NOMO-1 treated with dmso at 0.1 percent for 144 hours (cell line): ENCODE measurements around the gene MXRA8.
"Not testable (repeated sequence)": the region's sequence is repeated elsewhere in the genome, so short reads cannot be mapped to it uniquely, and the experiment has no call there.

Experiments
- DNase-seq: peaks from one replicate; lab custom pipeline; 2025; ENCODE audit not compliant: unreplicated experiment; lab: John Stamatoyannopoulos, UW

Gene MXRA8

DNA sequence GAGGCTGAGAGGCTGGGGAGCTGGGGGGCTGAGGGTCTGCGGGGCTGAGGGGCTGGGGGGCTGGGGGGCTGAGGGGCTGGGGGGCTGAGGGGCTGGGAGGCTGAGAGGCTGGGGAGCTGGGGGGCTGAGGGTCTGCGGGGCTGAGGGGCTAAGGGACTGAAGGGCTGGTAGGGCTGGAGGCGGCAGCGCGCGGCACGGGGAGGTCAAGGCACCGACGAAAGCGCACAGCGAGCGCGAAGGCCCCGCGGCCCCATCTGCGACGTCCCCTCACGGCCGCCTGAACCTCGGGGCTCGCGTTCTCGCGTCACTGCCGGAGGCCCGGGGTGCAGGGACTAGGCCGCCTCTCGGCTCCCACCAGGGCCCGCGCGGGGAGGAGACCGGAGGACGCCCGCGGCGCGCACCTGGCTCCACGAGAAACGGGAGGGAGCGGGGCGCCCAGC, 34.3 kb downstream of the MXRA8 start:
- no peak for DNase-seq

DNA sequence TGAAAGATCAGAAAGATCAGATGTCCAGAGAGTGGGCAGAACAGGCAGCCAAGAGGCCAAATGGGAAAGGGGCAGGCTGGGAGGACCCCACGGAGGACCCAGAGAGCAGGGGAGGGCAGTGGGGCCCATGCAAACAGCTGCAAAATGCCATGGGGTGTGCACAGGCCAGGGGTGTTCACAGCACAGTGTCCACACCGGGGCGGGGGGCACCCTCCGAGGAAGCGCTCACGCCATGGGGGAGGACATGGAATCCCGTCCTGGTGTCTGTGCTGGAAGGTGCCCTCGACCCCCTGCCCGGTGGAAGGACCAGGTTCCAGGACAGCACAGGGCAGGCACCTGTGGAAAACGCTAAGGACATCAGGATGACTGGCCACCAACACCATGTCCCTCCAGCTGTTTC, 35.4 kb downstream of the MXRA8 start:
- no peak for DNase-seq

DNA sequence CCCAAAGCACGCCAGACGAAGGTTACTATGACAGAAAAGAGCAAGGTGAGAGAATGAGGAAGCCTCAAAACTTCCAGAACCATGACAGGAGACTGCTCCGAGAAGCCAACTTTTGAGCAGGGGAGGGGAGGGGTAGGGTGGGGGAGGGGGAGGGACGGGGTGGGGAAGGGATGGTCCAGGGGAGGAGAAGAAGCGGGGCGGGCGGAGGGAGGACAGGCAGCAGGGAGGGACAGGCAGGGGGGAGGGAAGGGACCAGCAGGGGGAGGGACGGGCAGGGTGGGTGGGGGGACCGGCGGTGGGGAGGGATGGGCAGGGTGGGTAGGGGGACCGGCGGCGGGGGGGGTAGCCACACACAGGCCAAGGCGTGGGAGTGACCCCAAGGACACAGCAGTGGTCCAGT, 35.9 kb downstream of the MXRA8 start:
- no peak for DNase-seq

DNA sequence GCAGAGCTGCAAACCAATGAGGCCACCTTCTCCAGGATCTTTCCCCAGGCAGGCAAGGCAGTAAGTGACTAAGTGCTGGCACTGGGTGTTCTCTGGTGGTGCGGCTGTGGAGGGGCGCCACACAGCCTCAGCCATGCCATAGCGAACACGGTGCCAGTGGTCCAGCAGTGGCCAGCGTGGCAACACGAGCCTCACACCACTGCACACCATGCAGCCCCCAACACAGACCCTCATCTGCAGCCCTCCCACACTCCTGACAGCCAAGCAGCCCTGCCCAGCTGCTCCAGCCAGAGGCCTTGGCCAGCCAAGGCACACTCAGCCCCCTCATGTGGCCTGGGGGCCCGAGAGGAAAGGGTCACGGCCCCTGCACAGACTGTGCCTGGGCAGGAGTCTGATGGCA, 36.9 kb downstream of the MXRA8 start:
- DNase-seq = no peak

DNA sequence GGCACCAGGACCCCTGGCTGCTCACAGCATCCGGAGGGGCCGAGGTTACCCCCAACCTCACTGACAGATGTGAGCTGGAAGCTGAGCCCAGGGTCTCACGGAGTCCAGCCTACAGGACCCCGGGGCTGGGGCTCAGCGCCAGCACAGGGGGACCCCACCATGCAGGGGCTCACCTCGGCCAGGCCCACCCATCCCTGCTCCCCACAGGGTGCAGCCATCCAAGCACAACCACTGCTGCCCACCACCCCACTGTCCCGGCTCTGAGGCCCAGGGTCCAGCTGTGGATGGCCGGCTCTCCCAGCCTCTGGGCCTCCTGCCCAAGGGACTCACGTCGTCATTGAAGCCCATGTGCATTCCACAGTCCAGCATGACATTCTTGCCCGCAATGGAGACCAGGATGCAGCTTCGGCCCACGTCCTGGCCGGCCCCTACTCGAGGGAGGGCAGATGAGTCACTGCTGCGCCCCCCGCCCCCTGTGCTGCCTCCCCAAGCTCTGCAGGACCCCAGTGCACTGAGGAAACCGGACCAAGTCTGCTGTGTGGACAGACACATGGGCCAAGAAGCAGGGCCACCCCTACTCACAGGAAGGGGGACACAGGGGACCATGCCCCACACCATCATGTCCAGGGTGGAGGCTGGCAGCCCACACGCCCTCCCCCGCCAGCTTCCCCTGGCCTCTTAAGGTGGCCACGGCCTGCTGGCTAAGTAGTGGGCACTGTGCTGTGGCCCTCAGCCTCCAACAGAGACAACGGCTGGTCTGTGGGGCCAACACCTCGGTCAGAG, 37.5 kb downstream of the MXRA8 start:
- DNase-seq = no peak

DNA sequence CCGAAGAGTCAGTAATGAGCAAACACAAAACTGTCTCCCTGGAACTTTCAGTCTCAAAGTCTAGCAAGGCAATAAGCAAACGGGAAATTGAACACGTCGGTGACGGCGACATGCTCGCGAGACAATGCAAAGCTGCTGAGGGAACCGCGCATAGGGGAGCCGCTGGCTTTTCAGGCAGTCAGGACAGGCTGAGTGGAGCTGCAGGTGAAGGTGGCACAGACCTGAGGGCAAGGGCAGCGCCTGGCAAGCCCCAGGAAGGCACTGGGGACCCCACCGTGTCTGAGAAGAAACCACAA, 38.8 kb downstream of the MXRA8 start:
- DNase-seq = no peak

DNA sequence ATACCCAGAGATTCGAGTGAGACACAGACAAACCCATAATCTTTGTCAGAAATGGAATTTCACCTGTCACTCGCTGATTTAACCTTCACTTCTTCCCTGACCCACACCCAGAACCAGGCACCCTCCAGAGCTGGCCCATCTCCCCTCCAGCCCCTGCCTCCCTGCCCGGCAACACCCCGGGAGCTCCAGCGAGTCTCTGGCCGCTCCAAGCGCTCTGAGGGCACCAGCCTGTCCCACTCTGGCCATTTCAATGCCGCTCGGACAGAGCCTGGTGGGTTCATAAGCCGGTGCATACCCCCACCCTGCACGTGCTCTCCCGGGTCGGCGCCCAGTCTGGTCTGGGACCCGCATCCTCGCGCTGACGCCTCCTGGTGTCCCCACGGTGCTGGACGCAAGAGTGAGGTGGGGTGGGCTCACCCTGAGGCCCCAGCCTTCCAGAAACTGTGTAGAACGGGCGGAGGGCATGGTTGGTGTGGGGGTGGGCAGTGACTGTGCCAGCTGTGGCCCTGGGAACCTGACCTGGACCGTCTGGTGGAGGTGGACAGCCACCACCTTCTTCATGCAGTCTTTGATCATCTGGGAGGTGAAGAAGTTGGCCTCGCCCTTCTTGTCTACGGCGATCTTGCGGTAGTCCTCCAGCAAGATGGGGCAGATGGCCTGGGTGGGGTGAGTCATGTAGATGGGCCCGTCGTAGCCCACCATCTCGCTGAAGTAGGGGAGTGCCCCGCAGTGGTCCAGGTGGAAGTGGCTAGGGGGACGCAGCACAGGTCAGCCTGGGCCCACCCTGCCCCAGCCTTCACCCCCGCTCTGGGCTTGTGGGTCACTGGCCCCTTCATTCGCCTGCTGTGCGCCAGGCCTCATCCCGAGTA, 39.3 kb downstream of the MXRA8 start:
- no peak for DNase-seq

DNA sequence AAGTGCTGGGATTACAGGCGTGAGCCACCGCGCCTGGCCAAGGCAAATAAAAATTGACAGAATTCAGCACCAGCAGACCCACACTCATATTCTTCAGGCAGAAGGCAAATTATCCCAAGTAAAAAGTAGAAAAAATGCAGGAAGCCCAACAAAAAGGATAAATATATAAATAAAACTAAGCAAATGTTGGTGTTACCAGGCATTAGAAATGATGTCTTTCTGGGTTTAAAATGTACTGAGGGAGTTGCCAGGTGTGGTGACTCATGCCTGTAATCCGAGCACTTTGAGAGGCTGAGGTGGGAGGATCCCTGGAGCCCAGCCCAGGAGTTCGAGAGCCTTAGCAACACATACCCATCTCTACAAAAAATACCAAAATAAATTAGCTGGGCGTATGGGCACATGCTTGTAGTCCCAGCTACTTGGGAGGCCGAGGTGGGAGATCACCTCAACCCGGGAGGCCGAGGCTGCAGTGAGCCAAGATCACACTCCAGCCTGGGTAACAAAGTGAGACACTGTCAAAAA, 40.2 kb downstream of the MXRA8 start:
- DNase-seq = no peak

DNA sequence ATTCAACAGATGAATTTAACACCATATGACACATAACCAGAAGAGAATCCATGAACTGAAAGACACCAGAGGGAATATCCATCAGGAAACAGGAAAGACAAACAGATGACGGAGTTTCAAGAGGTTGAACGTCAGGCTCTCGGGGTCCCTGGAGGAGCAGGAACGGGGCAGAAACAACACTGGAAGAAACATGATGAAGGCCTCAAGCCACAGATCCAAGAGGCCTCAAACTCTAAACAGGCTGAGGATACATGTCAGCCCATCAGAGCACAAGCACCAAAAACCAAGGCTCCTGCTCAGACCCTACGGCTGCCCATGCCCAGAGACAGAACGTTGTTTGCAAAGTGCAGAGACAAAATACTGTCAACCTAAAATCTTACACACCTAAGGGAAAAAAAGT, 40.9 kb downstream of the MXRA8 start:
- DNase-seq = no peak

DNA sequence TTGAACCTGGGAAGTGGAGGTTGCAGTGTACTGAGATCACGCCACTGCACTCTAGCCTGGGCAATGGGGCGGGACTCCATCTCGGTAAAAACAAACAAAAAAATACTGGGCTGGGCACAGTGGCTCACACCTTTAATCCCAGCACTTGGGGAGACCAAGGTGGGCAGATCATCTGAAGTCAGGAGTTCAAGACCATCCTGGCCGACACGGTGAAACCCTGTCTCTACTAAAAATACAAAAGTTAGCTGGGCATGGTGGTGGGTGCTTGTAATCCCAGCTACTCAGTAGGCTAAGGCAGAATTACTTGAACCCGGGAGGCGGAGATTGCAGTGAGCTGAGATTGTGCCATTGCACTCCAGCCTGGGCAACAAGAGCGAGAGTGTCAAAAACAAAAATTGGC, 42.2 kb downstream of the MXRA8 start:
- DNase-seq = not testable (repeated sequence)

DNA sequence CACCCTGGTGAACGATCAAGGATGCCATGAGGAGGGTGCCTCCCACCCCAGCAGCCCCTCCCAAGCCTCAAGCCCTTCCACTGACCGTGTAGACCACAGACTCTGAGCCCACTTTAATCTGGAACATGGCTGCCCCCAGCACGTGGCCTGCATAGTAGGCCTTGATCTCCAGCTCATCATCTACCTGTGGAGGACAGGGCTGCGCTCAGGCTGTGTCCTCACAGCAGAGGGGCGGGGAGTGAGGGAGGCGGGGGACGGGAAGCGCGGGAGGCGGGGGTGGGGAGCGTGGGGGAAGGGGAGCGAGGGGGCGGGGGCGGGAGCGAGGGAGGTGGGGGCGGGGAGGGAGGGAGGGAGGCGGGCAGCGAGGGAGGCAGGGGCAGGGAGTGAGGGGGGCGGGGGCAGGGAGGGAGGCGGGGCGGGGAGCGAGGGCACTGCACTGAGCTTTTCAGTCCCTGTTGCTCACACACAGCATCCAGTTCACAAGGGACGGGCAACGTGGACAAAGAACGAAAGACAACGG, 42.9 kb downstream of the MXRA8 start:
- no peak for DNase-seq

DNA sequence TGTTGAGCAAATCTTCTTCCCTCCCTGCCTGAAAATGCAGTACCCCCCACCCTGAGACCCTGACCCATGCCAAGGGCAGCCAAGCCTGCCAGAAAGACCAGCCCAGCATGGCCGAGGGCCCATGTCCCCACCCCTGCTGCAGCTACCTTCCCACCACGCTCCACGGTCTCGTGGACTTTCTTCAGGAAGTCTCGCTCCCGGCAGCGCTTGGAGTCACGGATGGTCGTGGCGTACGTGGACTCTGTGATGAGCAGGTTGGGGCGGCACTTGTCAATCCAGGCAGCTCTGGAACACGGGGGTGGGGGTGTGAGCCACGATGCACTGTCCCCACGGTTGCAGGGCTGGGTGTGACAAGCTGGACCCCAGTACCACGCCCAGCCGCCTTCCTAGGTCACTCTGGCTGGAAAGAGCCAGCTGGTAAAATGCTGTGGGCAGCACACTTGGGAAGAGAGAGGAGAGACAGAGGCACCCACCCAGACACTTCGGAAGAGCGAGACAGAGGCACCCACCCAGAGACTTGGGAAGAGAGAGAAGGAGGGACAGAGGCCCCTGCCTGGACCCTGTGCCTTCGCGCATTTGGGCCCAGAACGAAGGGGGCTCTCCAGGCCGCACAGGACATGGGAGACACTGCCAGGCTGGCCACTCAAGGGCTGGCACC, 43.5 kb downstream of the MXRA8 start:
- DNase-seq = no peak

DNA sequence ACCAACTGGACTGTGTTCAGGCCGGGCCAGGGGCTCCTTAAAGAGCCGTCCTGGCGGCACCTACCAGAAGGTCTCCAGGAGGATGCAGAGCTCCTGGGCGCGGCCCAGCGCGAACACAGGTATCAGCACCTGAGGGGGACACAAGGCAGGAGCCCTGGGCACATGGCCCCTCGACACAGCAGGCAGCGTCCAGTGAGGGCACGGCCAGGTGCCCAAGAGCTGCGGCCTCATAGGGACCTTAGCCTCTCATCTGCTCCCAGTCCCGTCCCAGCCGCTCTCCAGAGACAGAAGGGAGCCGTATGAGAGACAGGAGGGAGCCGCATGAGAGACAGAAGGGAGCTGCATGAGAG, 44.1 kb downstream of the MXRA8 start:
- no peak for DNase-seq

DNA sequence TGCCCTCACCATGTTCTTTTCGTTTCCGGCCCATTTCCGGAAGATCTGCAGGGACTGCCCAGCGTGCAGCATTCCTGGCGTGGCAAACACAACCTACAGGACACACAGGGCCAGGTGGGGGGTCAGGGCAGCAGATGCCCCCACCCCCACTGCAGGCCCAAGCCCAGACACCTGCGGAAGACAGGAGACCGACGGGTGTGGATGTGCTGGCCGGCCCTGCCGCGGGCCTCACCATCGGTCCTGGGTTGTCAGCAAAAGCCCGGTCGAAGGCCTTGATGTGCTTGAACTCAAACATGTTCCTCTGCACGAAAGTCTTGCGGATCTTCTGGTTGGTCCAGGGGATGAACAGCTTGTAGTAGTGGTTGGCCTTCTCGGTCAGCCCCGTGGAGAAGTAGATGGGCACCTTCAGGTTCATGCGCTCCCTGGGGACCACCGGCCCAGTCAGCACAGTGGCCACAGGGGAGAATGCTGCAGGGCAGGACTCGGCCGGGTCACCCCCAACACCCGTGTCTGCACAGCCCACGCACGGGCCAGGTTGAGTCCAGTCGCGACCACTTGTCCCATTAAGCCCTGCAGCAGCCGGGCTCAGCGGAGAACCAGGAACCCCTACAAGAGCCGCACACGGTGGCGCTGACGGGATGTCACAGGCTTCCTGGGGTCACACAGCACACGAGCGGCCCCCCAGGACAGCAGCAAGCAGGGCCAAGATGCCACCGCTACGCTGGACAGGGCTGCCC, 44.7 kb downstream of the MXRA8 start:
- no peak for DNase-seq

DNA sequence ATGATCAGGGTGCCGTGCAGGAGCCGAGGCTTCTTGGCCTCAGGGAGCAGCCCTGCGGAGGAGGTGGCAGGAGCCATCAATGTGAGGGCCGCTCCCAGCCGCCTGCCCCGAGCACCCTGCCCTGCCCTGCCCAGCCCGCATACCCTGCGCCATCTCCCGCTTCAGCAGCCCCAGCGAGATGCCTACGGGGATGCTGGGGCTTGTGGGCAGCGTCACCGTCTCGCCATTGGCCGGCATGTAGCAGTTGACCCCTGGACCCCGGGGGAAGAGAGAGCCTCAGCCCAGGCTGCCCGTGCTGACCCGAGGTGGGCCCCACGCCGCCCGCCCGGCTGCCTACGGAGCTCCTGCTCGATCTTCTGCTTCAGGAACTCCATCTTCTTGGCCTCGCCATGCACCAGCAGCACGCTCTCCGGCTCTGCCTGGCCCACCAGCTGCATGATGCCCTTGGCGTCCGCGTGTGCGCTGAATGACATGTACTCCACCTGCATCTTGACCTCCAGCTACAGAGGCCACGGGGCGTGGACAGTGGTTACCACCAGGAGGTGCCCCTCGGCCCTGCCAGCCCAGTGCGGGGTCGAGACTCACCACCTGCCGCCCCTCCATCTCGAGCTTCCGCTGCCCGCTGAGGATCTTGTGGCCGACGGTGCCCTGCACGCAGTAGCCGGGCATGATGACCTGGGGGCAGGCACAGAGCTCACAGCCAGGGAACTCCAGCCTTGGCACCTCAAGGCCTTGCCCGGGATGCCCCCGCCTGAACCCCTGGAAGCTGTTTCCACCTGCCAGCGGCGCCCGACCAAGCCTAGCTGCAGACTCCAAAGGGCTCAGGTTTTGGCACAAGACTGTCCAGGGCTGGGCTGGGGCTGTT, 45.7 kb downstream of the MXRA8 start:
- no peak for DNase-seq

DNA sequence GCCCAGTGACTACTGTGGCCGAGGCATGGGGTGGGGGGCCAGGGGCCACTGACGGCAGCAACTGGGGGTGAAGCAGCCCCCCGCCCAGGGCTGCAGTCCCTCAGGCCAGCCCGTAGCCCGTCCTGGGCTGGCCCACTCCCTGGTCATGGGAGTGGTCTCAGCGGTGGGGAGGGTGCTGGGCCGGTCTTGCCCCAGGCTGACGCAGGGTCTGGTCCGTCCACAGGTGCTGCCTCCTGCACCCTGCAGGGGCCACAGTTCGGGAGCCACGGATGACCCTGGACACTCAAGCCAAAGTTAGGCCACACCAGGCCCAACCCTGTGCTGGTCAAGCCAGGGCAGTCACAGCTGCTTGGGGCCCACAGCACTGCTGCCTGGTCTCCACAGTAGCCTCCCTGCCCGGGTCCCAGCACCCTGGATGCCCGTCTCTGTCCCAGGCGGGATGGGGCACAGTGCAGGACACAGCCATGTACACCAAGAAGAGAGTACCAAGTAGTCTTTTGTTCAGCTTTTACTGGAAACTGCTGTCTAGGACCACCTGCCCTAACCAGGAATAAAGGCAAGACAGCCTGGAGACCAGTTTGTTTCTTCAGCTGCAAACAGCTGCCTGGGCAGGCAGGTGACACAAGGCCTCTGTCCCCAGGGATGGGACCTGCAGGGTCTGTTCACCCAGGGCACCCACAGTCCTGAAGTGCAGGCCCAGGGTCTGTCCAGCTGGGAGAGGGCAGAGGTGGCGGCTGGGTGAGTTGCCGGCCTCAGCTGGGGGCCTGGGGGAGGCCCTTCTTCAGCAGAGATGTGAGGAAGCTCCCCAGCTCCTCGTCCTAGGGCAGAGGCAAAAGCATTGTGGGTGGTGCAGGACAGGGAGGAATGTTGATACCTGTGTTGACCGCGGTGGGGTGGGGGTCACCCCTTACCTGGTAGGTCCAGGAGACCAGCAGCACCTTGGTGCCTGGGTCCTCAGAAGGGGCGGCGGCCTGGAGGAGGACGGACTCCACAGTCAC, 46.9 kb downstream of the MXRA8 start:
- DNase-seq = no peak

DNA sequence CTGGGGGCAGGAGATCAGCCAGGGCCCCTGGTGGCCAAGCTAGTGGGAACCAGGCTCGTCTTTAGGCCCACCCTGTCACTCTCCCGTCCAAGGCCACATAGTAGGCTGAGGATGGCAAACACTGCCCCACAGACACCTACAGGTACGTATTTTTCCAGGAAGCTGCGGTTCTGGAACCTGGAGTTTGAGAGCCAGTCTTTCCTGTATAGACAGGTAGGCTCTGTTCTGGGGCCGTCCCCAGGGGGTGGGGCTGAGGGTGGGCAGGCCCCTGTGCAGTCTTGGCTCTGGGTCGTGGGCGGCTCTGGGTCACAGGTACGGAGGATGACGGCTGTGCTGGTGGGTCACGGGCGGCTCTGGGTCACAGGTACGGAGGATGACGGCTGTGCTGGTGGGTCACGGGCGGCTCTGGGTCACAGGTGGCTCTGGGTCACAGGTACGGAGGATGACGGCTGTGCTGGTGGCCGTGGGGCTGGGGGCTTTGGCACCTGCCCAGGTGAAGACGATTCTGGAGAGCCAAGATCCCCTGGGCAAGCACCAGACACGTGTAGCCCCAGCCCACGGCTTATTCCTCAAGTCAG, 47.8 kb downstream of the MXRA8 start:
- DNase-seq = no peak

DNA sequence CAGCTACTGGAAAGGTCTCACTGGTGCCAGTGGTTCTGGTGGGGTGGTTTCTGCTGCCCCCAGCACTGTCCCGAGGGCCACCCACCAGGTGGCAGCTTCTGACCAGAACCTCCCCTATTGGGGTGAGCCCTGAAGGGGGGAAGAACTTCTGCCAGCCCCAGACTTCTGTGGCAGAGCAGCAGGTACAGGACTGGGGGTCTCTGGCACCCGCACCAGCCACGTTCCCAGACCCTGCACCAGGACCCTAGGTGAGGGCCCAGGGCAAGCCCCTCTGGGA, 48.3 kb downstream of the MXRA8 start:
- no peak for DNase-seq
